CD4-positive, alpha-beta T cell treated with Interleukin-17A for 4 hours (primary cell): ENCODE measurements around the gene IFRD2.
"Not testable (repeated sequence)": the region's sequence is repeated elsewhere in the genome, so short reads cannot be mapped to it uniquely, and the experiment has no call there.

Source experiments
- DNase-seq: peaks from one replicate; pipeline ENCODE4 v3.0.0-alpha.2; 2020; ENCODE audit warnings: mixed read lengths

The IFRD2 gene

DNA sequence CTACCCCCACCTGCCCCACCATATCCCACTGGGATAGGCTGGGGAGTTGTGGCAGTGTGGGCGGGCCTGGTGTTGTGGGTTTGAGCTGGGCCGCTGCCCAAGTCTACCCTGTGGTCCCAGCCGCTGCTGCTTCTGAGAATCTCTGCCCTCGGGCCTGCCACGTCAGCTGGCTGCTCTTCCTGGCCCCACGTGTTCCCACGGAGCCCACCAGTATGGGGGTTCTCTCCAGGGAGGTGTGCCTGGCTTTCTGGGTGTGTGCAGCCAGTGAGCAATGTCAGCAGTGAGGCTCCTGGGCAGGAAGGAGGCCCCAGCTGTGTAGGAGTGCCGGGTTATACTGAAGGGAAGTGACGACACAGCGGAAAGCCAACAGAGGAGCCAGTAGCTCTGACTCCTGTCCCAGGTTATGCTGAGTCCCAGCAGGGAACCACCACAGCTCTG is 45.7 kb downstream of the IFRD2 start:
- peak; percentile 82 for DNase-seq

DNA sequence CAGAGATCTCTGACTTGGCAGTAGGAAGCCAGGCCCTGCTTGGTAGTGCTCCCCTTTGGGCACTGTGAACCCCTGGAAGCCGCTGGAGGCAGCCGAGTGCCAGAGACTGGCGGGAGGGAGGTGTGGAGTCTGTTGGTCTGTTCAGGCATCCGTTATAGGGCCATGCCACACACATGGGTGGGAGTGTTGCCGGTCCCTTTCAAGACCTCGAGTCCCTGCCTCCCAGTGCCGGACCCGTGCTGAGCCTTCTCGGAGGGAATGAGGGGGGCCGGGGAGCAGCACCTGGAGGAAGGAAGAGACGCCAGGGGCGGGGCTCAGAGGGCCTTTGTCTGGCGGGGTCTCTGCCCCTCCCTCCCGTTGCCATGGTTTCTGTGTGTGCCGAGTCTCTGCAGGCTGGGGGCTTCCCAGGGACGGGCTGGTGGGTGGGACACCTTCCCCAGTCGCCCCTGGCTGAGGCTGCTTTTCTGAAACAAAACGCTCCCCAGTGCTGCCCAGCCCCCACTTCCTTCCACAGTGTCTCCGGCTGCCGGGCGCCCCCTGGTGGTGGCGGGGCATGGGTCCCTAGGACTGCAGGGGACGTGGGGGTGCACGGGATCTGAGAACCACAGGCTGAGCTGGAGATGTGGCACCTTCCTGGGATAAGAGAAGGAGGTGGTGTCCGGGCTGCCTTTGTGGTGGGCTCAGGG is 46.3 kb downstream of the IFRD2 start:
- peak; percentile 98 for DNase-seq

DNA sequence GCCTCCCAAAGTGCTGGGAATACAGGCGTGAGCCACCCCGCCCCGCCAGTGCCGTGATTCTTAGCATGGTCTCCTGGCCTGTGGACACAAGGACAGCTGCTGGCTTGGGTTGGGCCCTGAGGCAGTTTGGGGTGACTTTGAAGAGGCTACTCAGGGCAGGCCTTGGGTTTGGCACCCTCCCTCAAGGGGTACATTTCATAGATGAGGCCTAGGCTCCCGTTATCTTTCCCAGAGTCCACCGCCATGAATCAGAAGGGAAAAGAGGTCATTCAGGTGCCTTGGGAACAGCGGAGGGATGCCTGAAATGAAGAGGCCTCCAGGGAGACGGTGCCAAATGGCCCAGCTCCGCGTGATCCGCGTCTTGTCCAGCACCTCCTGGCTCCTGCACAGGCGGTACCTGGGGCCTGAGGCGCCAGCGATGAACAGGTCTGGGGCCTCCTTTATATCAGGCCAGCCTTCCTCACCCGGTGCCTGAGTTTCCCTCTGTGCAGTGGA is 46.9 kb downstream of the IFRD2 start:
- DNase-seq: no peak

DNA sequence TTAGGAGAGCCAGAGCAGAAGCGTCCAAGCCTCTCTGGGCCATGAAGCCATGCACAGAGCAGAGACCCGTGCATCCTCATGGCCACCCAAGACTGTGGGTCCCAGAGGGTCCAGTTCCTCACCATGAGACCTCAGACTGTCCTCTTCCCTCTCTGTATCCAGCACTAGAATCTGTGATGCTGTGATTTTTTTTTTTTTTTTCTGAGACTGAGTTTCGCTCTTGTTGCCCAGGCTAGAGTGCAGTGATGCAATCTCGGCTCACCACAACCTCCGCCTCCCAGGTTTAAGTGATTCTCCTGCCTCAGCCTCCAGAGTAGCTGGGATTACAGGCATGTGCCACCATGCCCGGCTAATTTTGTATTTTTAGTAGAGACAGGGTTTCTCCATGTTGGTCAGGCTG is 47.4 kb downstream of the IFRD2 start:
- DNase-seq: not testable (repeated sequence)

DNA sequence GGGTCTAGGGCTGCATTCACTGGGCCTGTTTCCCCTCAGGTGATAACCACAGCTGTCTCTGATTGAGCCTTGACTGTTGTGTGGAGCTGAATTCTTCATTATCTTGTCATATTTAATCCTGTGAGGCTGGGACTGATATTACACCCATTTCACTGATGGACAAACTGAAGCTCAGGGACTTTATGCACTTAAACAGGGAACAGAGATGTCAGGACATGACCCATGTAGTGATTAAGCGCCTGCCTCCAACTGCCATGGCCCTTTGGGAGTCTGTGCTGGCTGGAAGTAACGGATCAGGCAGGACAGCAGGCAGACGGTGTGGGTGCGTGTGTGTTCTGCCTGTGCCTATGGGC is 48.7 kb downstream of the IFRD2 start:
- no peak for DNase-seq

DNA sequence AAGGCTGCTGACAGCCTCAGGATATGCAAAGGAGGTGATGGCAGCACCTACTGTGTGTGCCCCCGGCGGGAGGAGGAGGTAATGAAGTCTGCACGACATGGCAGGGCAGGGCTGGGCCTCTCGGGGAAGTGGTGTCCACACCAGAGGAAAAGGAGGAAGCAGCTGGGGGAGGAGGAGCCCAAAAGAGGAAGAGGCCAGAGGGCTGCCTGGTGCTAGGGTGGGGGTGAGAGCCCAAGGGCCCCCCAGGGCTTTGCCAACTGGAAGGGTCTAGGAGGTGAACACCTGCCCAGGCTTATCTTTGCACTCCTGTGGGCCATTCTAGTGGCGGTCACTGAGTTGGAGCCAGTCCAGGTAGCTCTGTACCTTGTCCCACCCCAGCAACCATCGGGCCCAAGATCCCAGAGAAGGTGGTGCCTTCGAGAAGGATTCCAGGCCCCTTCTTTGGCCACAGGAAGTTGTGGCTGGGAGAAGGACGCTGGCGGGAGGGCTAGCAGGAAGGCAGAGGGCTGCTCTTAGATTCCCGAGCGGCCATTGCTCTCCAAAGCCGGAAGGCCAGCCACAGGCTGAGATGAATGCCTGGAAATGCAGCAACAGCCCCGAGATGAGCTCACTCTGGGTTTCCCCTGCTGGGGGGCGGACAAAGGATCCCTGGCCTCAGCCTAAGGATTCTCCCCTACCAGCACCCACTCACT is 49.2 kb downstream of the IFRD2 start:
- peak; percentile 39 for DNase-seq

DNA sequence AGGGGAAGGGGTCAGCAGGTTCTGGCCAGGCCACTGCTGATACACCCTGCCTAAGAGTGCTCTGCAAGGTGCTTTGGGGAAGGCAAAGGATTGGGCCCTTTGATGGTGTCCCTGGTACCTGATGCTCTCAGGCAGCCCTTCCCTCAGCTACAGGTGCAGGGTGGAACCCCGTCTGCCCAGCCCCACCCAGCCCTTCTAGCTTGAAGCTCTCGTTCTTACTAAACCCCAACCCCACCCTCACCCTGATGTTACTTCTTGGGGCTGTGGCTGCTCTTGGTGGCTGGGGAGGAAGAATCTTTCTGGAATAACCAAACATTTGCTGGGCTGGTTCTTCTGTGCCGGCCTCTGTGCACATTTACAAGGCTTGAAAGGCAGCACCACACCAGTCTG is 49.9 kb downstream of the IFRD2 start:
- DNase-seq: peak; percentile 31

DNA sequence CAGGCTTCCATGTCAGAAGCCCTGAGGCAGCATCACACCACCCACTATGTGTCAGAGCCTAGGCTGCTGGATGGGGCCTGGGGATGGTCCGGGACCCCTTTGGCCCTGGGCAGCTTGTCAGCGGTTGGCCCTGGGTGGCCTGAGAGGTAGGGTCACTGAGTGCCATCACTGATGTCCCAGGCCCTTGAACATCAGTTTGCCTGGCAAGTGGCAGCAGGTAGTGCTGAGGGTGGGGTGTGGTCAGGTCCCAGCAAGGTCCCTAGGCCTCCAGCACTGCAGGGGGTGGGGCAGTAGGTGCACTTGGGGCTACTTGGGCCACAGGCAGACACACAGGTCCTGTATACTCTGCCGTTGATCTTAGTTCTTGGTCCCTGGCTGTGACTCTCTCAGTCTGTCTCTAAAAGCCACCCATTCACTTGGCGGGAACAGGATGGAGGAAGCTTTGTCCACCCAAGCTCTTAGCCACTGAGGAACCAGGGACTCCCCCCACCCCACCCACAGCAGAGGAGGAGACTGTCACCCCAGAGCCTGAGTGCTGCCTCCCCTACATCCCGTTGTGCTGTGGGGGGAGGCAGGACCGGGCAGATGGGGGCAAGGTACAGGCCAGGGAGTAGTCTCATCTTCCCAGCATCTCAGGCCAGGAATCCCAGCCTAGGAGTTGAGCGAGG is 50.4 kb downstream of the IFRD2 start:
- DNase-seq: no peak

DNA sequence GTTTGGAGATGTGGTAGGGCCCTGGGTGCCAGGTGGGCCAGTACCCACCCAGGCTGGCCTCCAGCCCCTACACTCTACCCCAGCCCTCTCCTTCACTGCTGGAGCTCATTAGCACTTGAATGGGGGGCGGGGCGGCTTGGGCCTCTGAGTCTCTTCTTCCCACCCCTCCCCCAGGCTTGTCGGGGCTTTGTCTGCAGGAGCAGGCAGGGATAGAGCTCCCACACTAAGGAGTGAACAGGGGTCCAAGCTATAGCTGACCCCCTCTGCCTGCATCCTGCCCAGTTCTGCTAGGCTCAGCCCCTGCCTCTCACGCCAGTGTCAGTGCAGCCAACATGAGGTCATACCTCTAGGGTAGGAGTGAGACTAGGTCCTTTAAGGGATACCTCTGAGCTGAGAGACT is 51.1 kb downstream of the IFRD2 start:
- no peak for DNase-seq

DNA sequence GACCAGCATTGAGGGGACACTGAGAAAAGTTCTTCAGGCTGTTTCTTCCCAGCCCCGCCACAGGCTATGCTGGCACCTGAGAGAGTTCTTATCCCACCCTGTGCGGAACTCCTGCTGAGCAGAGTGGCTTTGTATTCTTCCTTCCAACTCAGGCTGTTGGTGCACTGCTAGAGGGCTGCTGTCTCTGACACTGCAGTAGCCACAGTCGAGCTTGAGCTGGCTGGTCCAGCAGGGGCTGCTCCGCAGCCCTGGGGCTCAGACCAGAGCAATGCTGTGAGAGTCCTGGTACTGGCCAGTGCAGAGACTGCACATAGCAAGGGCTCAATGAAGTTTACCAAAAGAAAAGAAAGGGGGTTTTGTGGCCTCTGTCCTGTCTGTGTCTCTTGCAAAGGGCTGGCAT is 52.6 kb downstream of the IFRD2 start:
- DNase-seq: no peak

DNA sequence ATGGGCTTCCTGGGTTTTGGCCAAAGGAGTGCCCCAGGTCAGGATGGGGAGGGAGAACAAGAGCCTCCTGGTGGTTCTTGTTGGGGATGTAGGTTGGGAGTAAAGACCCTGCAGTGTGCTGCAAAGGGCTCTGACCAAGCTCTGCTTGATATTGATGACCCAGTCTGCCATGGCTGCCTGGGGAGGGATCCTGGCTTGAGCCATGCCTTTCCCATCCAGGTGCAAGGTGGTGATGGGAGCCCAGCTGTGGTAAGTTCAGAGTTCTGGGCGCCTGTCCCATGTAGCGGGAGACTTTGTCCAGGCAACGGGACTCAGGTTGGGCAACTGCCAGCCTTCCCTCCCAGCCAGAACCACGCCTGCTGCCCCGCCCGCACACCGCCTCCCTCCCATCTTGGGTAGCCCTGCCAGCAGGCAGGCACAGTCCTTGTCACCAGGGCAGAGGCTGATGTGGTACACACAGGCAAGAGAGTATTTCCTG is 53.6 kb downstream of the IFRD2 start:
- DNase-seq: peak; percentile 42

DNA sequence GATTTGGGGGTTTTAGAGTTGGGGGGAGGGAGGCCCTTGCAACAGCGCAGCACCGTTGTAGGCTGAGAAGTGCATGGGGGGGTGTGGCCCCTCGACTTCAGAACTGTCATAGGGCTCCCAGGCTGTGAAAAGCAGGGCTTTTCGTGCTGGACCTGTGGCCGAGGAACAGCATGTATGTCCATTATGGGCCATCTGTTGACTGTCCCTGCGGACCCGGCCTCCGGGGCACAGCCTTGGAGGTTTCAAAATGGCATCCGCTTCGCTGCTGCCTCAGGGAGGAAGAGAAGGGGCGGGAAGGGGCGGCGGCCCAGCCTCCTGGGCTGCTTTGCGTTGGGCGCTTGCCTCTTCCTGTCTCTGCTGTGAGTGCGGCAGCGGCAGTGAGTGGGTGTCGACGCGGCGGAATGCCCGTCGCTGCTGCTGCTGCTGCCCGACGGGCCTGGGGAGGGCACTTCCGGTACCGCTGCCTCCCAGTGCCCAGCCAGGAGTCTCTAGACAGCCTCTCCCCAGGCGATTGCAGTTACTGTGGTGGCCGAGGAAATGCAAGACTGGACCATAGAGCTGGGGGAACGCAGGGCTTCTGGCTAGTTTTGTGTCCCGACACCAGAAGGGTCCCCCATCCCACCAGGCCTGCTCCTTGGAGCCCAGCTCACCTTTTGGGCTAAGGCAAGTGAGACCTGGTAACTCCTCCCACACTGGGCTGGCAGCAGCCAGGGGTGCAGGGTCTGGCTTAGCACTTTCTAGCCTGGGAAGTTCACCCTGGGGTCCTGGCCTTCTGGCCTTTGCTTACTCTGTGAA is 54.3 kb downstream of the IFRD2 start:
- DNase-seq: peak; percentile 91
